Trophoblast cell (in vitro differentiated cells and primary cell): Measurements from ENCODE around the gene AUTS2.

Experiments used
- DNase-seq, 2 donors: peaks; one replicate each; pipeline ENCODE4 v3.0.0-alpha.2; 2016
- H2AFZ ChIP-seq: 2 replicates; pipeline ENCODE4 v1.6.1; 2013; ENCODE audit warnings: low read length, moderate library complexity, mild to moderate bottlenecking; ENCODE audit not compliant: insufficient read depth, poor library complexity
- H2AK5ac ChIP-seq: 2 replicates; pipeline ENCODE4 v1.6.1; 2013; ENCODE audit warnings: mild to moderate bottlenecking, low read length
- H2BK120ac ChIP-seq: 2 replicates; pipeline ENCODE4 v1.6.1; 2013; ENCODE audit warnings: low read length, mild to moderate bottlenecking, moderate library complexity; ENCODE audit not compliant: insufficient read depth, poor library complexity
- H2BK12ac ChIP-seq: 2 replicates; pipeline ENCODE4 v1.6.1; 2013; ENCODE audit warnings: mild to moderate bottlenecking, low read length, moderate library complexity
- H2BK5ac ChIP-seq: 2 replicates; pipeline ENCODE4 v1.6.1; 2013; ENCODE audit warnings: low read length, low read depth, moderate library complexity, mild to moderate bottlenecking; ENCODE audit not compliant: poor library complexity
- H3K14ac ChIP-seq: 2 replicates; pipeline ENCODE4 v1.6.1; 2013; ENCODE audit warnings: mild to moderate bottlenecking, low read length
- H3K18ac ChIP-seq: 2 replicates; pipeline ENCODE4 v1.6.1; 2013; ENCODE audit warnings: mild to moderate bottlenecking, low read length
- H3K23ac ChIP-seq: 2 replicates; pipeline ENCODE4 v1.6.1; 2013; ENCODE audit warnings: low read length
- H3K27ac ChIP-seq: 2 replicates; pipeline ENCODE4 v1.5.1; 2013; ENCODE audit warnings: low read depth, mild to moderate bottlenecking, inconsistent platforms, low read length, moderate library complexity
- H3K27me3 ChIP-seq: 2 replicates; pipeline ENCODE4 v1.6.1; 2013; ENCODE audit warnings: inconsistent platforms, mild to moderate bottlenecking, low read length, moderate library complexity; ENCODE audit not compliant: insufficient read depth
- H3K36me3 ChIP-seq, 2 experiments: 1 replicate in 1 of 2; 2 replicates in 1 of 2; pipeline ENCODE4 v1.6.1; 2013; ENCODE audit warnings: low read length in 2 of 2, mild to moderate bottlenecking in 2 of 2, moderate library complexity in 1 of 2; ENCODE audit not compliant: insufficient read depth in 2 of 2, control insufficient read depth in 1 of 2
- H3K4ac ChIP-seq: 2 replicates; pipeline ENCODE4 v1.6.1; 2013; ENCODE audit warnings: low read depth, mild to moderate bottlenecking, low read length, moderate library complexity
- H3K4me1 ChIP-seq, 2 experiments: 1 replicate in 1 of 2; 2 replicates in 1 of 2; pipeline ENCODE4 v1.6.1; 2013; ENCODE audit warnings: low read length in 2 of 2, mild to moderate bottlenecking in 2 of 2, moderate library complexity in 1 of 2; ENCODE audit not compliant: insufficient read depth in 2 of 2, control insufficient read depth in 1 of 2
- H3K4me2 ChIP-seq: 2 replicates; pipeline ENCODE4 v1.6.1; 2013; ENCODE audit warnings: inconsistent platforms, mild to moderate bottlenecking, low read length, moderate library complexity
- H3K4me3 ChIP-seq: 2 replicates; pipeline ENCODE4 v1.5.1; 2013; ENCODE audit warnings: mild to moderate bottlenecking, low read depth, low read length, inconsistent platforms
- H3K79me1 ChIP-seq: one replicate; pipeline ENCODE4 v1.6.1; 2013; ENCODE audit warnings: low read length
- H3K79me2 ChIP-seq: 2 replicates; pipeline ENCODE4 v1.6.1; 2013; ENCODE audit warnings: low read length, mild to moderate bottlenecking; ENCODE audit not compliant: control insufficient read depth, insufficient read depth, poor library complexity
- H3K9ac ChIP-seq: 2 replicates; pipeline ENCODE4 v1.6.1; 2013; ENCODE audit warnings: mild to moderate bottlenecking, low read length
- H3K9me3 ChIP-seq: 2 replicates; pipeline ENCODE4 v1.6.1; 2013; ENCODE audit warnings: low read depth, mild to moderate bottlenecking, control low read depth, inconsistent platforms, low read length; ENCODE audit not compliant: insufficient read depth
- H4K12ac ChIP-seq: 2 replicates; pipeline ENCODE4 v1.6.1; 2013; ENCODE audit warnings: low read depth, mild to moderate bottlenecking, low read length, moderate library complexity
- H4K8ac ChIP-seq: 2 replicates; pipeline ENCODE4 v1.6.1; 2013; ENCODE audit warnings: low read depth, mild to moderate bottlenecking, low read length, moderate library complexity
- H4K91ac ChIP-seq: one replicate; pipeline ENCODE4 v1.6.1; 2013; ENCODE audit warnings: low read depth, mild to moderate bottlenecking, low read length, moderate library complexity
- WGBS: extraction: QIAGEN DNeasy Blood & Tissue Kit; methylation state at CpG from one replicate; pipeline ENCODE4 v1.1.7; 2013; ENCODE audit warnings: missing lambda C conversion rate; ENCODE audit not compliant: insufficient read length, insufficient coverage; ENCODE audit errors: extremely low coverage; 5-methylcytosine and 5-hydroxymethylcytosine counted together

AUTS2 gene

DNA sequence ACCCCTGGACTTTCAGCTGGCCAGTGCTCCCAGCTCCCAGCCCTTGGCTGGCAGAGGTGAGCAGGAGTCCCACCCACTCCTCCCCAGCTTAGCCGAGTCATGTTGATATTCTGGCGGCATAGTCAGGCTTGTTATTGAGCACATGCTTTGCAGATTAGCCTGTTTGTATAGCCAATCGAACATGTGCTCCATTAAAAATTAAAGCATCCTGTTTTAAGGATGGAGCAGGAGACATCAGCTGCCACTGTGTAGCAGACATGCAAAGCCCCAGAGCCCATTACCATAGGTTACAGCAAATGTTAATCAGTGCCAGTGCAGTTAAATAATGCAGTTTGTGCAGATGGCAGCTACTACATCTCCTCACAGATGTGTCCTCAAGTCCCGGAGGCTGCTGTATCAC is 959.1 kb downstream of the AUTS2 start:
- Histone ChIP-seq H2AK5ac (no peak overlapping the region), H3K14ac (no peak overlapping the region), H2AFZ (no peak overlapping the region)

DNA sequence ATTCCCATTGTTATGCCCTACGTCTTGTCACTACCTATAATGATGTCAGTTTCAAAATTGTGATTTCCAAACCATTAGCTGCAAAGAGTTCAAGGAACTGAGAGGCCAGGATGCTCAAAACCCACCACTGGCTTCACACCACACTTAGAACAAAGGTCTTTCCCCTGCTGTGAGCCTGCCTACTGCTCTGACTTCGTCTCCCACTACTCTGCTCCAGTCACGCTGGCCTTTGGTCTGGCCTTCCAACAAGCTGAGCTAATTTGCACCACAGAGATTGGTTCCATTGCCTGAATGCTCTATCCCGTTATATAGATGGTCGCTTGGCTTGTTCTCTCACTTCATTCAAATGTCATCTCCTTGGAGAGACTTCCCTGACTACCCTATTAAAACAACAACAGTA is 961.5 kb downstream of the AUTS2 start:
- Histone ChIP-seq H2AK5ac (no peak overlapping the region), H2BK12ac (no peak overlapping the region)

More for the DNA sequence above, 959.1 kb downstream of the AUTS2 start:
- H3K36me3 ChIP-seq, result no peaks in the 10 kb centered on the region
- H3K4me2 ChIP-seq, result no peak overlapping the region
- DNase-seq, result no peak
- no peak overlapping the region for H3K4ac ChIP-seq
- no peak overlapping the region for H2BK5ac ChIP-seq
- H4K12ac ChIP-seq, result no peak overlapping the region
- peaks cover 5% of the 10 kb centered on the region for H3K9me3 ChIP-seq
- no peaks in the 10 kb centered on the region for H3K79me2 ChIP-seq
- no peak overlapping the region for H4K91ac ChIP-seq
- H2BK12ac ChIP-seq, result no peak overlapping the region
- no peak overlapping the region for H2BK120ac ChIP-seq
- no peaks in the 10 kb centered on the region for H3K79me1 ChIP-seq
- no peak overlapping the region for H3K9ac ChIP-seq
- H3K23ac ChIP-seq, result no peak overlapping the region
- H3K4me1 ChIP-seq, result no peaks in the 10 kb centered on the region
- no peak overlapping the region for H3K18ac ChIP-seq
- no peaks in the 10 kb centered on the region for H3K27me3 ChIP-seq
- no peak overlapping the region for H3K4me3 ChIP-seq
- no peak overlapping the region for H3K27ac ChIP-seq
- H4K8ac ChIP-seq, result no peak overlapping the region
- WGBS, result no CpG with 5 or more reads among the region's 4 CpGs

DNA sequence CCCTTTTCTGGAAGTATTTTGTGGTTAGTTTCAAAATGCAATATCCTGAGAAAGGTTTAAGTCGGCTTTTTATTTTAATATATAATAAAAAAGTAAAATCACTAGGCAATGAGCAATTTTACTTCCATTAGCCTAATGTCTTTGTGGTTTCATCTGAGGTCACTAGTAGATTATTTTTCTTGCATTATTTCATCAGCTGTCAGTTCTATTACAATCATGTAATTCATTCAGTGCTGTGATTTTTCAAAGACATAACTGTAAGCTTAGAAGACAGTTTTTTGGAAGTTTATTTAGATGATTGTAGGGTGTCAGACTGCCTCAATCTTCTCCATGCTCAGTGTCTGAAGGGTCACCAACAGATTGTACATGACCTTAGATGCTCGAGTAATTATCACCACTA is 965.7 kb downstream of the AUTS2 start:
- Histone ChIP-seq H3K79me2 (no peaks in the 10 kb centered on the region), H2AK5ac (no peak overlapping the region), H3K9ac (no peak overlapping the region), H3K9me3 (no peaks in the 10 kb centered on the region), H2AFZ (no peak overlapping the region), H3K4me3 (no peak overlapping the region), H3K27me3 (no peaks in the 10 kb centered on the region), H3K27ac (no peak overlapping the region), H2BK120ac (no peak overlapping the region), H3K18ac (no peak overlapping the region), H4K8ac (no peak overlapping the region), H3K36me3 (no peaks in the 10 kb centered on the region), H4K12ac (no peak overlapping the region), H3K79me1 (no peaks in the 10 kb centered on the region), H3K14ac (no peak overlapping the region), H3K4ac (no peak overlapping the region), H2BK5ac (no peak overlapping the region), H3K4me1 (no peaks in the 10 kb centered on the region), H3K4me2 (no peak overlapping the region), H4K91ac (no peak overlapping the region), H3K23ac (no peak overlapping the region), H2BK12ac (no peak overlapping the region)
- WGBS, result no CpG with 5 or more reads among the region's 2 CpGs
- no peak for DNase-seq

More for the DNA sequence above, 961.5 kb downstream of the AUTS2 start:
- Histone ChIP-seq H3K36me3 (no peaks in the 10 kb centered on the region), H4K12ac (no peak overlapping the region), H3K23ac (no peak overlapping the region), H3K14ac (no peak overlapping the region), H4K8ac (no peak overlapping the region), H3K9ac (no peak overlapping the region), H2BK120ac (no peak overlapping the region), H3K27ac (no peak overlapping the region), H2BK5ac (no peak overlapping the region), H3K4me2 (no peak overlapping the region), H3K4me3 (no peak overlapping the region), H3K79me2 (no peaks in the 10 kb centered on the region), H2AFZ (no peak overlapping the region), H3K27me3 (no peaks in the 10 kb centered on the region), H4K91ac (no peak overlapping the region), H3K4me1 (no peaks in the 10 kb centered on the region), H3K18ac (no peak overlapping the region), H3K4ac (no peak overlapping the region), H3K79me1 (no peaks in the 10 kb centered on the region), H3K9me3 (peaks cover 5% of the 10 kb centered on the region)
- WGBS, result no CpG with 5 or more reads among the region's 5 CpGs
- no peak for DNase-seq

DNA sequence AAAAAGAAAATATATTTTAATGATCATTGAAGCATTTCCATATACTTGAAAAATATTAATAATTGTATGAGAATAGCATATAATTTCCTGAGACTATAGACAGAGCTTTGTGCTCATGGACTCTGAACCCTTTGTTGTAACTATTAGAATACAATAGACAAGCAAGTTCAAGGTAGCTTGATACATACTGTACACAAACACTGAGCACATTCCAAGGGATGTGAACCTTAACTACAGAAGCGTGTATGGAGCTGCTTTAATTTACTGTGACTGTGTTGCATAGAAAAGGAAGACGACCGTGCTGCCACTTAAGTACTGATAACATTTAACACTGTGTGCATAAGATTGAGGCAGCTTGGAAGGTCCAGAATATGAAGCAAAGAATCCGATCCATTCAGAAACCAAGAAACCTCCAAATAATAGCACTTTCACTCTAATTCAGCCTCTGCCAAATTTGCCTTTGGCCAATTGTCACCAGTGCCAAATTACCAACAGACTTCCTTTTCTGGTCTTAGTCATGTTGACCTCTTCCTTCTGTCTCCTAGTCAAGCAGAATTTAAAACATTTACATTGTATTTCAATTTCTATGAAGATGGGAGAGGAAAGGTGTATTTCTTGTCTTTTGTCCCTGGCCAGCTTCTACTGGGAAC is 967.6 kb downstream of the AUTS2 start:
- Histone ChIP-seq H3K18ac (no peak overlapping the region), H3K79me2 (no peaks in the 10 kb centered on the region), H3K4me1 (no peaks in the 10 kb centered on the region), H3K27ac (no peak overlapping the region), H3K79me1 (no peaks in the 10 kb centered on the region), H3K4me2 (no peak overlapping the region), H2BK5ac (no peak overlapping the region), H3K36me3 (no peaks in the 10 kb centered on the region), H2AK5ac (no peak overlapping the region), H3K14ac (no peak overlapping the region), H3K4me3 (no peak overlapping the region), H4K91ac (no peak overlapping the region), H4K12ac (no peak overlapping the region), H3K9ac (no peak overlapping the region), H3K27me3 (no peaks in the 10 kb centered on the region), H2AFZ (no peak overlapping the region), H2BK120ac (no peak overlapping the region), H4K8ac (no peak overlapping the region), H3K9me3 (no peaks in the 10 kb centered on the region), H3K4ac (no peak overlapping the region), H2BK12ac (no peak overlapping the region), H3K23ac (no peak overlapping the region)
- no CpG with 5 or more reads among the region's 4 CpGs for WGBS
- DNase-seq, result no peak
